Calu3 (cell line): ENCODE measurements around the gene LITAFD. TPM values are rescaled to one million over a fixed set of nuclear protein-coding genes. Genes with fewer than 3 reads are reported as not detected.

Source experiments
- BruUV-seq: library from RNA; stranded (reverse); fragments of 400-500 nt; replicated peaks from 2 replicates; lab custom pipeline; 2021; lab: Mats Ljungman, UMichigan
- CTCF ChIA-PET: fragments of 300-600 bp; sonication (Branson Sonifier 250); formaldehyde crosslinking; loops from one replicate; lab custom pipeline; 2022; ENCODE audit warnings: antibody characterized with exemption; lab: Charles Lee
- DNase-seq: peaks from one replicate; pipeline ENCODE4 v3.0.0; 2022
- H3K27ac Mint-ChIP-seq: one replicate; pipeline ENCODE4 v1.8.0; 2022; ENCODE audit warnings: mixed read lengths; ENCODE audit not compliant: unreplicated experiment
- H3K27me3 Mint-ChIP-seq: one replicate; pipeline ENCODE4 v1.8.0; 2022; ENCODE audit warnings: mixed read lengths; ENCODE audit not compliant: unreplicated experiment
- H3K36me3 Mint-ChIP-seq: one replicate; pipeline ENCODE4 v1.8.0; 2022; ENCODE audit warnings: mild to moderate bottlenecking, moderate library complexity, mixed read lengths; ENCODE audit not compliant: insufficient read depth, unreplicated experiment
- H3K4me1 Mint-ChIP-seq: one replicate; pipeline ENCODE4 v1.8.0; 2022; ENCODE audit warnings: mild to moderate bottlenecking, low read depth, mixed read lengths; ENCODE audit not compliant: unreplicated experiment
- H3K4me3 Mint-ChIP-seq: one replicate; pipeline ENCODE4 v1.8.0; 2022; ENCODE audit warnings: mild to moderate bottlenecking, low read depth, moderate library complexity, mixed read lengths; ENCODE audit not compliant: unreplicated experiment
- H3K9me3 Mint-ChIP-seq: one replicate; pipeline ENCODE4 v1.8.0; 2022; ENCODE audit warnings: low read depth, mixed read lengths; ENCODE audit not compliant: unreplicated experiment
- CTCF ChIP-seq: fragments of 200-600 bp; IDR thresholded peaks from one replicate; pipeline ENCODE4 v1.8.0; 2022; ENCODE audit warnings: antibody characterized with exemption; ENCODE audit not compliant: unreplicated experiment
- intact Hi-C: fragments of 100-400 bp; cut with micrococcal nuclease; formaldehyde crosslinking; loops from one replicate; pipeline ENCODE4 v1.10.0; 2022; ENCODE audit not compliant: unreplicated experiment
- total RNA-seq: library from RNA; stranded (reverse); gene quantifications from 2 replicates; pipeline ENCODE4 v1.2.3, GENCODE V29; 2022

The LITAFD gene
- total RNA-seq, 1 experiment from 2014 or later, result not detected

GRCh38 chr16:8931859-8932258, 49.7 kb downstream of the LITAFD start:
- H3K27ac Mint-ChIP-seq, result no peak overlapping the region
- no peak overlapping the region for H3K4me3 Mint-ChIP-seq
- CTCF ChIA-PET, result interaction anchor here (0.9 to 1.0 kb wide), 2 partner anchors 63 to 77 kb away, joined by 4 read pairs; partner anchors contain the start of gene CARHSP1
- H3K27me3 Mint-ChIP-seq, result no peaks in the 10 kb centered on the region
- peak; percentile 54 for DNase-seq
- TF ChIP-seq CTCF, result no peak
- peaks cover 21% of the 10 kb centered on the region for H3K36me3 Mint-ChIP-seq
- BruUV-seq, result no TSS peak
- intact Hi-C loops, result no loop called here
- H3K9me3 Mint-ChIP-seq, result no peaks in the 10 kb centered on the region
- peaks cover 22% of the 10 kb centered on the region for H3K4me1 Mint-ChIP-seq

GRCh38 chr16:8934601-8935000, 52.5 kb downstream of the LITAFD start:
- no peak overlapping the region for H3K4me3 Mint-ChIP-seq
- H3K27me3 Mint-ChIP-seq, result no peaks in the 10 kb centered on the region
- no TSS peak for BruUV-seq
- CTCF ChIA-PET, result interaction anchor here (1.2 kb wide), 1 partner anchor 74 kb away, joined by 3 read pairs; no protein-coding TSS in a partner anchor
- H3K27ac Mint-ChIP-seq, result no peak overlapping the region
- TF ChIP-seq CTCF, result no peak
- intact Hi-C loops, result no loop called here
- H3K4me1 Mint-ChIP-seq, result peaks cover 45% of the 10 kb centered on the region
- H3K36me3 Mint-ChIP-seq, result peaks cover 5% of the 10 kb centered on the region
- no peaks in the 10 kb centered on the region for H3K9me3 Mint-ChIP-seq
- no peak for DNase-seq

Other genes with a start within 250 kb of the LITAFD start
- 12.6 and 14.2 TPM in 2 replicates for gene ABAT, start 207.7 kb upstream of the LITAFD start, total RNA-seq
- 20.9 and 23.6 TPM in 2 replicates for gene TMEM186, start 84.7 kb upstream of the LITAFD start, total RNA-seq
- gene PMM2, start 84.5 kb upstream of the LITAFD start, total RNA-seq, result 88.3 and 92.8 TPM in 2 replicates
- gene CARHSP1, start 13.3 kb upstream of the LITAFD start, total RNA-seq, result 89.2 and 104 TPM in 2 replicates
- 126 and 165 TPM in 2 replicates for gene USP7, start 81.6 kb downstream of the LITAFD start, total RNA-seq
- gene HAPSTR1, start 209.3 kb downstream of the LITAFD start, total RNA-seq, result 57.1 and 59.6 TPM in 2 replicates